Stimulated activated CD4-positive, alpha-beta T cell treated with anti-CD3 and anti-CD28 coated beads, Interleukin-2, amount 100 ng/mL, for 48 hours (primary cell): ENCODE measurements around the gene LHX3.

ENCODE experiments used
- DNase-seq, 2 donors: peaks; one replicate each; pipeline ENCODE4 v3.0.0-alpha.2; 2020

LHX3 gene

DNA sequence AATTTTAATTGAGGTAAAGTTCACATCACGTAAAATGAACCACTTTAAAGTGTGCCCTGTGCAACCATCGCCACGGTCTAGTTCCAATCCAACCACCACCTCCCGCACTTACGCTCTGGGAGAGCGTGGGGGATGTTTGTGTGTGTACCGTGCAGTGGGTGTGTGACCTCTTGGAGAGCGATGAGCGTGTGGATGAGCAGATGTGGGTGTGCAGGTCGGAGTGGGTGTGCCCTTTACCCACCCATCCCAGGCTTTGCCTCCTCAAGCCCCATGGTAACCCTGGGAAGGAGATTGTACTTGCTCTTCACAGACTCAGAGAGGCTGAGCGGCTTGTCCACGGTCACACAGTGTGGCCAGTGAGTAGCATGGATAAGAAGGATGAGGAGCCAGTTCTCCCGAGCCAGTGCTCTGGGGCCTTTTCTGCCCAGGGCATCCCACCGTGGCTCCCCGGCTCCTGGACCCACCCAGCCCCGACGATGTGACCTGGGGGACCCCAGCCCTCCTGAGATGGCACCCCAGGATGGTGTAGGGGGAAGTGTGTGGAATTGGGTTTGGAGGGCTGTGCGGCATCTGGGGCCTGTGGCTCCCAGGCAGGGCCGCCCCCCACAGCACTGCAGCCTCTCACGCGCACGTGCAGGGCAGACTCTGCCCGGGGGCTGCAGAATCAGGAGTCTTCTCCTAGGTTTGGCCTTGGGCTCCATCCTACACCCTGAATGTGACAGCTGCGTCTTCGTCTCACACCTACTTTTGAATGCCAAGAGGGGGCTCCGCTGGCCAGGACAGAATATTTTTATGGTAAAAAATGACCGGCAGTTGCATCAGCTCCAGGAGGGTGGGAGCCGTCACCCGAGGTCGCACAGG, 13.6 kb downstream of the LHX3 start:
- DNase-seq, result no peak

DNA sequence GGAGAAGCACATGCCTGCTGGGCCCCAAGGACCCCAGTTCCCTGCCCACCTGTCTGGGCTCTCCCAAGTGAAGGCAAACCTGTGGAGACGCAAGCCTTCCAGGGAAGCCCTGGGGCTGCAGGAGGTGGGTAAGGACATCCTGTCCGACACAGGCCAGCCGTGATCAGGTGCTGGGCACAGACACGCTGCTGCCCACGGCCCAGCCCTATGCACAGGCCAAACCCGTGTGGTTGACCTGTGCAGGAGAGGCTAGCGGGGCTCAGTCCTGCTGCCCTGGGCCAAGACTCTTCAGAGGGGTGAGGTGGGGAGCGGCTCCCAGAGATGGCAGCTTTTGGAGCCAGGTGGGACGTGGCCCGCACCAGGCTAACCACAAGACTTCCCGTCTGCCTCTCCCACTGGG, 14.3 kb downstream of the LHX3 start:
- DNase-seq, result no peak

DNA sequence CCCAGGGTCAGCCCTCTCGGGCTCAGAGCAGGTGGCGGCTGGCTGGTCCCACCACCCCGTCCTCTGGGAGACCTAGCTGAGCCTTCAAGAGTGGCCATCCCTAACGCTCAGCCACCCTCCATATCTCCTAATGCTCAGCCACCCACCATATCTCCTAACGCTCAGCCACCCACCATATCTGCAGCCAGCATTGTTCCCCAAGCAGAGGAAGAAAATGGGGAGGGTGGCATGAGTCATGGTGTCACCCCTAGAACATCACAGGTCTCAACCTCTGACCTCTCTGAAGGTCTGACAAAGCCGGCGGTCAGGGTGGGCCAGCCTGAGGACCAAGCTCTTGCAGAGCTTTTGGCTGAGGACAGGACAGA, 14.7 kb downstream of the LHX3 start:
- DNase-seq, result no peak

DNA sequence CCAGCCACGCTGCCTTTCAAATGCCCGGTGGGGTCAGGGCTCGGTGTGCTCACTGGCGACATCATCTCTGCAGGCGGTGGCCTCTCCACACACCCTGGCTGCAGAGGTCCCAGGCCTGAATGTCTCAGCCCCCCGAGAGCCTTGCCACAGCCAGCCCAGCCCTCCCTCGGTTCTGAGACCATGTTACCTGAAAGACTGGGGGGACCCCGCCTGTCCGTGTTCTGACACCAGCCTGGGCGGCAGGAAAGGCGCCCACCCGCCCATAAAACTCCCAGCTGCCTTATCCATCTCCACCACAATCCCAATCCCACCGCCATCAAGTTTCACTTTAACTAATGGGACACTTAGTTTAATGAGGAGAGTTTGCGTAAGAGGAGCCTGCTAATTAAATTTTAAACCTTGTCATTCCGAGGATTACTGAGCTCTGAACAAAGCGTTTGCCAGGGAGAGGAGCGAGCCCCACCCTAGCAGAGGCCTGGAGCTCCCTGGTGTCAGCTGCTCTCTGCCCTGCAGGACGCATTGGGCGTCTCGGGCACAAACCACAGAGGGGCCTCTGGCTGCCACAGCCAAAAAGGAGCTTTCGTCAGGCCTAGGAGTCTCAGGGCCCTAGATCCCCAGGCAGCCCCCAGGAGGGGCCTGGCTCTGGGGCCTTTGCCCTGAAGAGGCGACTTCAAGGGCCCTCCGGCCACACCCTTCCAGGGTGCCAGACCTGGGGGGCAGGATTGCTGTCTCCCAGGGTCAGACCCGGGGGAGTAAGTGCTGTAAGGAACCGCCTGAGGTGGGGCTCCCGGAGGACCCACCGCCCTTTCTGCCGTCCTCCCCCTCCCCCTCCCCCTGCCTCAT, 15.3 kb downstream of the LHX3 start:
- no peak for DNase-seq

DNA sequence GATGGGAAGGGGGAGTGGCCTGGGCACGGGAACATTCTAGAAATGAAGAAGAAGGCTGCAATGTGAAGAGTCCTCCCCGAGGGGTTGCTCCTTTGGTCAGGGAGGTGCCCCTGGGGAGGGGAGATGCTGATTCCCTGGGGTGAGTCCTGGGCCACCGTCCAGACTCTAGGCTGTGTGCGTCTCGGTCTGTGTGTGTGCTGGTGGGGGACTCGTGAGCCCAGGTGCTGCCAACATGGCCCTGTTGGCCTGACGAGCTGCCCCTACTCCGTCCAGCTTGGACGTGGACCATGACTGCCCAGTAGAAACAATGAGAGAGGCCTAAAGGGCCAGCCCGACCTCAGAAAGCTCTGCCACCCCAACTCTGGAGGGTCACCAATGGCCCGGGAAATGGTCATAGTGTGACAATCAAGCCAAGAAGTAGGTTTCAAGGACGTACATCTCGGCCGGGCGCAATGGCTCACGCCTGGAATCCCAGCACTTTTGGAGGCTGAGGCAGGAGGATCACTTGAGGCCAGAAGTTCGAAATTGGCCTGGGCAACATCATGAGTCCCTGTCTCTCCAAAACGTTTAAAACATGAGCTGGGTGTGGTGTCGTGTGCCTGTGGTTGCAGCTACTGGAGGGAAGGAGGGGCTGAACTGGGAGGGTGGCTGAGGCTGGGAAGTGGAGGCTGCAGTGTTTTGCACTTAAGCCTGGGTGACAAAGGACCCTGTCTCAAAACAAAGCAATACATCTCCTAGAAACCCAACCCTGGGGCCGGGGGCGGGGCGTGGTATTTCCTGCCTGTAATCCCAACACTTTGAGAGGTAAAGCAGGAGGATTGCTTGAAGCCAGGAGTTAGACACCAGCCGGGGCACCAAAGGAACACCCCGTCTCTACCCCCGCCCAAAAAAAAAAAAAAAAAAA, 17.0 kb downstream of the LHX3 start:
- DNase-seq, result no peak

DNA sequence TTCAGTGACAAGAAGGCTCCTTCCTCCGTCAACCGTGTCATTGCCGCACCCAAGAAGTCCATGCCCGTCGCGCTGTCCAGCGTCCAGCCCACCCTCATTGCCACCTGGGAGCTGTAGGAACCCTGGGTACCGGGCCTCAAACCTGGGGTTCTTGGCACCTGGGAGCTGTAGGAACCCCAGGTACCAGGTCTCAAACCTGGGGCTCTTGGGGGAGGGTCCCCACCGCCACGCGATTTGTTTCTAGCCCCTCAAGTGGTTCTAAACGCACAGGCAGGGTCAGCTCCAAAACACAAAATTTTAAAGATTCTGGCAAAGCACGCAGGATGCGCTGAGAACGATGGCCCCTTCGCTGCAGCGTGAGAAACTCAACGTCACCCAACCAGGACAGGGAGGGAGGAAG, 17.7 kb downstream of the LHX3 start:
- no peak for DNase-seq

DNA sequence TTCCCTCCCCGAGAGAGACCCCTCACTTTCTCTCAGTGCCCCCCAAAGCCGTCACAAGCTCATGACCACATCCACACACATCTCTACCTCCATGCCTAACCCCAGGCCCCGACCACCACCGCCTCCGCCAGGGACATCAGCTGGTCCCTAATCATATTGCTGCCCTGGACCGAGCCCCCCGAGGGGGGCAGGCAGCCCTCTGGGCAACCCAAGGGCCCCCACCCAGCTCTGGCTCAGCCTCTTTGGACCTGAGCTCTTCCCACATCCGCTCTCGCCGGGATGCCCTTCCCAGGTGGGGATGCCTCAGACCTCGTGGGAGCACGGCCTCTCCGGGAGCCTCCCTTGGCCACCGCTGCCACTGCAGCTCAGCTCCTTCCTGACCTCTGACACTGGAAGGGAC, 18.5 kb downstream of the LHX3 start:
- no peak for DNase-seq

DNA sequence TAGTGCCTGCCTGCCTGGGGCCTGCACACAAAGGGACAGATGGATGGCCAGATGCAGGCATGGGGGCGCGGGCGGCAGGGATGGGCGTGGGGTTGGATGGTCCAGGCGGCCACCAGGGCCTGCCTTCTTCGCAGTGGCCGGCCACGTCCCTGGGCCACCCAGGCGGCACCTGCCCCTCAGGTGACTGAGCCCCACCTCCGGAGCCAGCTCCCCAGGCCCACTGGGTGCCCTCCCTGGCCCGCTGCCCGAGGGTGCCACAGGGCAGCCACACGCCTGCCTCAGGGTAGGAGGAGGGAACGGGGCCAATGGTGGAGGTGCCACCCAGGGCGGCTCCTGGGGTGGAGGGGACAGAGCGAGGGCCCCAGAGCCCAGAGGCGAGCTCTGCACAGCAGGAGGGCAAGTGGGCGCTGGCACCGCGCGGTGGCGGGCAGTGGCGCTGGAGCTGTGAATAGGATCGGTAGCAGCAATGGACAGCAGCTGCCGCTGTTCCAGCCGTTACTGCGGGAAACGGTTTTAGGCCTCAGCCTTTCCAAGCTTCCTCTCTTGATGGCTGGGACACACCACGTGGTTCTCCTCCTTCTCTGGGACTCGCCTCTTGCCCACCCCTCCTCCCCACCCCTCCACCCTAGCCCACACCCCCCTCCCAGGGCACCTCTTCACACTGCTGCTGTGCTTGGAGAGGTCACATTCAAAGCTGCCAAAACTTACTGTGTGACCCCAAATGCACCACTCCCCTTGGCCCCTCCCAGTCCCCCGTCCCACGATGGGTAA, 19.1 kb downstream of the LHX3 start:
- DNase-seq, result no peak

DNA sequence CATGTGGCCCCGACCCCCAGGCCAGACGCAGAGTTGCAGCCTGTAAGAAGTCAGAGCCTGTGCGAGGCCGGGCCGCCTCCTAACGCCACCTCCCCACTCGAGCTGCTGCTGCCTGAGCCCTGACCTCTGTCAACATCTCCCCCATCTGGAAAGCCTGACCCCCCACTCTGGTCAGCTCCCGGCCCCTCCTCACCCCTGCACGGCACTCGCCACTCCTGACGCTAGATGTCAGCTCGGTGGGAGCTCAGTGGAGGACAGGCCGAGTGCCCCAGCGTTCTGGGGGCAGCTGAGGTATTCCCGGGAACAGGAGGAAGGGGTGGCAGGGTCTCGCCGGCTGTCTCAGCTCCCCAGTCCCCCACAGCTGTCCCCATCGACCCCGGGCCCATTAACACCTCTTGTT, 19.9 kb downstream of the LHX3 start:
- DNase-seq, result no peak

DNA sequence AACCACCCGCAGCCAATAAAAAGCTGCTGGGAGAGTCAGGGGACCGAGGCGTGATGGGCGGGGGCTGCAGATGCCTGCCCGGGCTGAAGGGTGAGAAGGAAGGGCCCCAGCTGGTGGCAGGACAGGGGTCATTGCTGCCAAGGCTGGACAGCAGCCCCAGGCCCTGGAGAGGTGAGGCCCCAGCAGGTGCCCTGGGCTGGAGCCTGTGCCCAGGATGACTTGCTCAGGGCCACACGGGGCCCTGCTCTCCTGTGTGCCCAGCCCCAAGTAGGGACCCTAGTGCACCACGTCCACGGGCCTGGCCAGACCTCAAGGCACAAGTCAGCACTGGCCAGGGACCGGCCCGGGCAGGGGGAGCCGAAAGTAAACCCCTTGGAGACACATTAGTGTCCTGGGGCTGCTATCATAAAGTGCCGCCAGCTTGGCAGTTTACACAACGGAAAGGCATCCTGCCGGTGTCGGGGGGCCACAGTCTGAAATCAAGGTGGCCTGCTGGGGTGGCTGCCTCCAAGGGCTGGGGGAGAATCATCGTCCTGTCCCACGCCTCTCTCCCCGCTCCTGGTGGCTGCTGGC, 22.0 kb downstream of the LHX3 start:
- DNase-seq, result no peak

DNA sequence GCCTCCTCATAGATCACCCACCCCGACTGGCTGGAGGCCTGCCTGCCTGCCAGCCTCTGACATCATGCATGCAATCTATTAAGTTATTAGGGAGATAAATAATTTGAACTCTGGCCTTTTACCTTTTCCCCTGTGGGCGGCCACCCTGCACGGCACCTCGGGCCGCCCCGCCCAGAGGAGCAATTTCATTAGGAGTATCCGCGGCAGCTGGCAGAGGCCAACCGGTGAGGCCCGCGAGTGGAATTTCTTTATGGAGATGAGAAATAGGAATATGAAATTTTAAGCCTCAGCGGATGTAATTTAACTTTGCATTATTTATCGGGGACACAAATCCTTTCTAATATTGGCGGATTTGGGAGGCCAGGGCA, 22.5 kb downstream of the LHX3 start:
- no peak for DNase-seq

DNA sequence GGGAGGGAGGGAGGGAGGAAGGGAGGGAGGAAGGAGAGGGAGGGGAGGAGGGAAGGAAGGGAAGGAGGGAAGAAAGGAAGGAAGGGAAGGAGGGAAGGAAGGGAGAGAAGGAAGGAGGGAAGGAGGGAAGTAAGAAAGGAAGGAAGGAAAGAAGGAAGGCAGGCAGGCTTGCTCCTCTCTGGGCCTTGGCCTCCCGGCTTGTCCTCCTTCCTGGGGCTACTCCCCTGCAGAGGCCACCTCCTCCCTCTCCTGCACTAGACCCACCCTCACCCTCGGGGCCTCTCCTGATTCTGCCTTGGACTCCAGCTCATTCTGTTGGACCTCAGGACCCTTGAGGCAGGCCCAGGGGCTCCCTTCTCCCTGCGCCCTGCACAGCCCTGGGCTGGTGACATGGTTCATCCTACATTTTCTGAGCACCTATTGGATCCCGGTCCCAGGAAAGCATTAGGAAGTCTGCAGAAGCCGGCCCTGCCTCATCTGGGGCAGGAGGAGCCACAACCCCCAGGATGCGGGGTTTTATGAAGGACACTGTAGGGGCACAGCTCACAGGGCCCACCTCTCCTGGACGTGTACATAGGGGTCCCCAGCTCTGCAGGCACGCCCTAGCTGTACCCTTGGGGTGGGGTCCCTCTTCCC, 23.0 kb downstream of the LHX3 start:
- DNase-seq, result no peak

DNA sequence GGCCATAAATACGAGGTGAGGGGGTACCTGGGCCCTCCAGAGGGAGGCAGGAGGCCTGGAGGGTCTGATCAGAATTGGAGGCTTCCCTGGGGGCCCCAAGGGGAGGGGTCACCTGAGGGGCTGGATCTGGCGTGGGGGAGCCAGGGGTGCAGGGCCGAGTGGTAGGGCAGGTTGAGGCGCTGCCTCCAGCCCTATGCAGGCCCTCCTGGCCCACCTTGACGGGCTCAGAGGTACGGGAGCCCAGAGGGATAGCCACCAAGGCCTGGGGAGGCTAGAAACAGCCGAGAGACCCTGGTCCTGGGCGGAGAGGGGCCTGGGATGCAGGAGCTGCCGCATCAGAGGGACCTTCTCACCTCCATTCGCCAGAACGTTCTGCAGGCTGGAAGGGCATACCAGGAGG, 24.3 kb downstream of the LHX3 start:
- DNase-seq, result no peak

DNA sequence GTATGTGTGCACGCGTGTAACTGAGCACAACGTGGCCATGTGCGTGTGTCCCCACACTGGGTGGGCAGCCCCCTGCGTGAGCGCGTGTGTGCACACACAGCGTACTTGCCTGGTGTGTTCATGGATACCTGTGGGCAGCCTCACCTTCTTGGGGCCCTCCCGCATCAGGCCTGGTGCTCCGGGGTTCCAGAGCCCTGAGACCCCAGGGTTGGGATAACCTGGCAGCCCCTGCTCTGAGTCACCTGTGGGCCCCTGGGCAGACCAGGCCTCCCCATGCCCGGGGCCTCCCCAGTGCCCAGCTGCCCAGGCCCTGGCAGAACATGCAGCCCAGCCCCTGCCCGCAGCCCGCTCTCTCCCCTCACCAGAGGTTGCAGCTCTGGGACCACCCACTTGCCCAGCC, 25.2 kb downstream of the LHX3 start:
- no peak for DNase-seq

DNA sequence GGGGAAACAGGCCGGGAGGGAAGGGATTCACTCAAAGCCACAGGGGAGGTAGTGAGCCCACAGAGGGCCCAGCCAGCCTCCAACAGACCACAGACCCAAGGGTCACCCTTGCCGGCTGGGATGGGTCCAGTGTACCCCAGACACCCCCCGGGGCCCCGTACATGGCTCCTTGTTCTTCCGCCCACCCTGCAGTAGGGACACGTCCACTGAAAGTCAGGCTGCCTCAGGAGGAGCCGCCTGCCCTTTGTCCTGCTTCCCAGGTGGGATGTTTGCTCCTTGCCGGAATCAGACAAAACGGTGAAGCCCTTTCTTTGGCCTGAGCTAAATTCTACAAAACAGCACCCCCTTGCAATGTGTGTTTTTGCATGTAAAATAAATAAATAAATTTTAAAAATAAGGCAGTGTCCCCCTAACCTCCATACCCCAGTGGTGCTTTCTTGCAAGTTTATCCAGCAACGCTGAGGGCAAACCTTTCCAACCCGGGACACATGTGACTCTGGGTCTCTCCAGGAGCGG, 25.8 kb downstream of the LHX3 start:
- DNase-seq, result no peak

DNA sequence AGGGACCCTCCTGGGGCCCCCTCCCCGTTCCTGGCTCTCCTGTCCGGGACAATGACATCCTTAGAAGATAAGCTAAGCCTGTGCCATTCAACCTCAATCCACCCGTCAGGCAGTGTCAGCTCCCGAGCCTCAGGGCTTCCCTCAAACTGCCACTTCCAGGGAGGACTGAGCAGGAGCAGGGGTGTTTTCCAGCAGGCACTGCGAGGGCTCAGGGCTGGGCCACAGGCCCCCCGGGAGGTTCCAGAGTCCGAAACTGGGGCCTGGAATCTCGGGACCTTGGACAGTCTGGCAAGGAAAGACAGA, 26.2 kb downstream of the LHX3 start:
- no peak for DNase-seq

DNA sequence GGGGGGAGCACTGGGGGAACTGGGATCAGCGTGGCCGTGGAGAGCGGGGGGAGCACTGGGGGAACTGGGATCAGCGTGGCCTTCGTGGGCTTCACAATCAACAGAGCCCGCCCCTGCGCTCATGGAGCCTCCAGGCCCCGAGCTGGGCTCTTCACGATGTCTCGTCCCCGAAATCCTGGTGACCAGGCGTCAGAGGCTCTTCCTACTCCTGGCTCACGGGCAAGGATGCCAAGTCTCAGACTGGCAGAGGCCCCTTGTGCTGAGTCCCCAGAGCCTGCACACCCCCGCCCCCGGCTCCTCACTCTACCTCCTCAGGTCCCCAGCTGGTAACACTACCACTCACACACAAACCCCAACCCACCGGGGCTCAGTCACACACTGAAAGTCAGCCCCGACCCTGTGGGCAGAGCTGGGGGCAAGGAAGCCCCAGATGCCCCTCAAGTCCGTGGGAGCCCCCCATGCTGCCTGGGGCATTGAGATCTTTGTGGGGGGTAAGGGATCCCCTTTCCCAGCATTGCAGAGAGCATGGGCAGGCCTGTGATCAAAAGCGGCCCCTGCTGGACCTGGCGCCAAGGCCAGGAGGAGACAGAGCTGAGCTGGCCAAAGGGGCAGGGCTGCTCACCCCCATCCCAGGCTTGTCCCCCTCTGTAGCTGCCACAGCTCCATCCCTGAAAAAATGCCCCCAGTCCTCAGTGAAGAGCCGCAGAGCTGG, 26.7 kb downstream of the LHX3 start:
- no peak for DNase-seq

DNA sequence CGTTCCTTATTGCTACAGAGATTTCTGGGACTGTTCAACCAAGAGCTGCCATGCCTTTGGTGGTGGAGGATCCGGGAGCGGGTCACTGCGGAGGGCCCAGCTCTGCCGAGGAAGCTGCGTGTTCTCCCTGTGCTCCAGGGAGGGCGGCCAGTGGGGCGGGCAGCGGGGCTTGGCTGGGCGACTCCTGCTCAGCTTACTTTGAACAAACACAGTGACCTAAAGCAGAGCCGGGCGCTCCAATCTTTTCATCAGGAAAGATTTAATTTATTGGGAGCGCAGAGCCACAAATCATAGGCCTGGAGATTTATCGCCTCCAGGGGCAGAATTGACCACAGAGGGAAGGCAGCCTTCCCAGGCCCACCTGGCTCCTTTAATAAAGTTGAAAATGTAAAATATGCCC, 27.7 kb downstream of the LHX3 start:
- no peak for DNase-seq

DNA sequence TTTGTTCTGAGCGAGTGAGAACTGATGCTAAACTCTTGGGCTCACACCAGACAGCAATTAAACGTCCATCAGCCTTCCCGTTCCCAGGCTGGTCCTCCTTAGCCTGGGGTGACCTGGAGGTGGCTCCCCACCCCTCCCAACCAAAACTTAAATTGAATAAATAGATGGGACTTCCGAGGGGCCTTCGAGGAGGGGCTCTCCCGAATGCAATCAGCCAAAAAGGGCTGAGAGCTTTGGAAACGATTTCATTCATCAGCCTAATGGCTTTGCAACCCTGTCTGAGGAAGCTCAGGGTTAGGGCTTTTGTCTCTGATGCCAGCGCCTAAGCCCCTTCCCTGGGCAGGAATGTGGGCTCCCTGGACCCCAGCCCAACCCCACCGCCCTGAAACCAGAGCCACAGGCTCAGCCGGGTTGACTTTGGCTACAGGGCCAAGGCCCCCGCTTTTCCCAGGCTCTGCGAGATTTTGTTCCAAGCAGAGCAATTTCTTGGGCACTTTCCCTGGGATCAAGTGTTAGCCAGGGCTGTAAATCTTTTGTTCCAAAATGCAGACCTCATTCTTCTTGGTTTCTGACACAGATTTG, 29.2 kb downstream of the LHX3 start:
- DNase-seq, result no peak

DNA sequence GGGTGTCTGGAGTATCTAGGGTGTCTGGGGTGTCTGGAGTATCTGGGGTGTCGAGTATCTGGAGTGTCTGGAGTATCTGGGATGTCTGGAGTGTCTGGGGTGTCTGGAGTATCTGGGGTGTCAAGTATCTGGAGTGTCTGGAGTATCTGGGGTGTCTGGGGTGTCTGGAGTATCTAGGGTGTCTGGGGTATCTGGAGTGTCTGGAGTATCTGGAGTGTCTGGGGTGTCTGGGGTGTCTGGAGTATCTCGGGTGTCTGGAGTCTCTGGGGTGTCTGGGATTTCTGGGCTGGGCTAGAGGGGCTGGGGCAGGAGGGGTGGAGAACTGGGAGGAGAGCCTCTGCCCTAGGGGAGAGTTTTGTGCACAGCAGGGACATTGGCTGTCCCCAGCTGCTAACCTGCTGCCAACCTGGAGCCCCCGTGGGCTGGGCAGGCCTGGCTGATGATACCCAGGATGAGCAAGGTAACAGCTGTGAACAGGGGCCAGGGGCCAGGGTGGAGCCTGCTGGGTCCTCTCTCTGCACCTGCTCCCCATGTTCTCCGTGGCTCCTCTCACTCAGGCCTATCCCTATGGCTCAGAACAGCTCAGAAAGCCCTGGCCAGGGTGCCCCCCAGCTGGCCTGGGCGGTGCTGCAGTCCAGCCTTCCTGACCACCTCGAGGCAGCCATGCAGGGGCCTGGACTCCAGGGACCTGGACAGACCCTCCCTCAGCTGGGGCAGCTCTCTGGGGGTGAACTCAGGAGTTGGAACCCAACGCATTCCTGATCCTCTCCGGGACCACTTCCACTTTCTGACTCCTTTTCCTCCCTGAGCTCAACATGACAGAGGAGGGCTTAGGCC, 29.9 kb downstream of the LHX3 start:
- no peak for DNase-seq
